HEK293 (cell line): Measurements from ENCODE around the gene ARRDC2.

Experiments used
- GFI1B ChIP-seq: fragments of 450-650 bp; formaldehyde crosslinking; IDR thresholded peaks from 2 replicates; pipeline ENCODE4 v1.5.1; 2016; ENCODE audit warnings: missing biosample characterization, missing genetic modification characterization
- GLIS1 ChIP-seq: fragments of 450-650 bp; formaldehyde crosslinking; IDR thresholded peaks from 2 replicates; pipeline ENCODE4 v1.5.1; 2016; ENCODE audit warnings: missing biosample characterization, missing genetic modification characterization
- HOXA7 ChIP-seq: sonication (generic); formaldehyde crosslinking; IDR thresholded peaks from 2 replicates; pipeline ENCODE4 v1.8.1; 2022; ENCODE audit warnings: missing genetic modification reagents, borderline replicate concordance
- KLF7 ChIP-seq: fragments of 450-650 bp; formaldehyde crosslinking; IDR thresholded peaks from 2 replicates; pipeline ENCODE4 v1.5.1; 2016; ENCODE audit warnings: missing biosample characterization, missing genetic modification characterization, borderline replicate concordance
- MEIS1 ChIP-seq: sonication (generic); formaldehyde crosslinking; IDR thresholded peaks from 2 replicates; pipeline ENCODE4 v1.8.1; 2022; ENCODE audit warnings: missing genetic modification reagents, mild to moderate bottlenecking, borderline replicate concordance
- OVOL3 ChIP-seq: fragments of 450-650 bp; formaldehyde crosslinking; IDR thresholded peaks from 2 replicates; pipeline ENCODE4 v1.5.1; 2016; ENCODE audit warnings: missing biosample characterization, missing genetic modification characterization
- PRDM1 ChIP-seq: fragments of 450-650 bp; formaldehyde crosslinking; IDR thresholded peaks from 2 replicates; pipeline ENCODE4; 2016; ENCODE audit warnings: missing biosample characterization, missing genetic modification characterization
- SCRT1 ChIP-seq: fragments of 450-650 bp; formaldehyde crosslinking; IDR thresholded peaks from 2 replicates; pipeline ENCODE4 v1.5.1; 2016; ENCODE audit warnings: missing biosample characterization, missing genetic modification characterization, borderline replicate concordance
- SP2 ChIP-seq: fragments of 450-650 bp; formaldehyde crosslinking; IDR thresholded peaks from 2 replicates; pipeline ENCODE4 v1.5.1; 2016; ENCODE audit warnings: missing biosample characterization, missing genetic modification characterization
- TCF7L2 ChIP-seq: IDR thresholded peaks from 2 replicates; pipeline ENCODE4 v1.6.1; 2011; ENCODE audit warnings: low read depth, mild to moderate bottlenecking, inconsistent platforms, low read length, moderate library complexity, borderline replicate concordance
- ZFP3 ChIP-seq: fragments of 450-650 bp; formaldehyde crosslinking; IDR thresholded peaks from 2 replicates; pipeline ENCODE4 v1.5.1; 2016; ENCODE audit warnings: low read depth, missing biosample characterization, missing genetic modification characterization
- ZNF114 ChIP-seq: fragments of 450-650 bp; formaldehyde crosslinking; IDR thresholded peaks from 2 replicates; pipeline ENCODE4 v1.5.0; 2017; ENCODE audit warnings: missing biosample characterization, missing genetic modification characterization
- ZNF138 ChIP-seq: fragments of 450-650 bp; formaldehyde crosslinking; IDR thresholded peaks from 2 replicates; pipeline ENCODE4 v1.5.1; 2016; ENCODE audit warnings: missing biosample characterization, missing genetic modification characterization, borderline replicate concordance
- ZNF169 ChIP-seq: fragments of 450-650 bp; formaldehyde crosslinking; IDR thresholded peaks from 2 replicates; pipeline ENCODE4 v1.5.1; 2016; ENCODE audit warnings: missing biosample characterization, missing genetic modification characterization
- ZNF184 ChIP-seq: fragments of 450-650 bp; IDR thresholded peaks from 2 replicates; pipeline ENCODE4 v1.5.1; 2018; ENCODE audit warnings: missing biosample characterization, mild to moderate bottlenecking, missing genetic modification characterization
- ZNF2 ChIP-seq: fragments of 450-650 bp; formaldehyde crosslinking; IDR thresholded peaks from 2 replicates; pipeline ENCODE4 v1.5.1; 2016; ENCODE audit warnings: missing biosample characterization, missing genetic modification characterization
- ZNF214 ChIP-seq: fragments of 450-650 bp; formaldehyde crosslinking; IDR thresholded peaks from 2 replicates; pipeline ENCODE4 v1.5.1; 2017; ENCODE audit warnings: missing biosample characterization, mild to moderate bottlenecking, missing genetic modification characterization, borderline replicate concordance
- ZNF221 ChIP-seq: fragments of 450-650 bp; formaldehyde crosslinking; IDR thresholded peaks from 2 replicates; pipeline ENCODE4 v1.5.1; 2017; ENCODE audit warnings: missing biosample characterization, missing genetic modification characterization, borderline replicate concordance
- ZNF239 ChIP-seq: fragments of 450-650 bp; formaldehyde crosslinking; IDR thresholded peaks from 2 replicates; pipeline ENCODE4 v1.5.1; 2016; ENCODE audit warnings: missing biosample characterization, missing genetic modification characterization
- ZNF24 ChIP-seq: fragments of 450-650 bp; formaldehyde crosslinking; IDR thresholded peaks from 2 replicates; pipeline ENCODE4 v1.5.1; 2016; ENCODE audit warnings: missing biosample characterization, missing genetic modification characterization
- ZNF248 ChIP-seq: fragments of 450-650 bp; formaldehyde crosslinking; IDR thresholded peaks from 2 replicates; pipeline ENCODE4 v1.5.1; 2017; ENCODE audit warnings: missing biosample characterization, missing genetic modification characterization
- ZNF426 ChIP-seq: fragments of 450-650 bp; formaldehyde crosslinking; IDR thresholded peaks from 2 replicates; pipeline ENCODE4 v1.5.1; 2017; ENCODE audit warnings: missing biosample characterization, missing genetic modification characterization, mild to moderate bottlenecking, inconsistent platforms, moderate library complexity
- ZNF433 ChIP-seq: fragments of 450-650 bp; formaldehyde crosslinking; IDR thresholded peaks from 2 replicates; pipeline ENCODE4 v1.5.1; 2016; ENCODE audit warnings: missing biosample characterization, missing genetic modification characterization, low read depth
- ZNF521 ChIP-seq: fragments of 450-650 bp; formaldehyde crosslinking; IDR thresholded peaks from 2 replicates; pipeline ENCODE4 v1.5.1; 2017; ENCODE audit warnings: missing biosample characterization, mild to moderate bottlenecking, missing genetic modification characterization
- ZNF549 ChIP-seq: fragments of 450-650 bp; IDR thresholded peaks from 2 replicates; pipeline ENCODE4 v1.5.1; 2018; ENCODE audit warnings: missing biosample characterization, missing genetic modification characterization, mild to moderate bottlenecking, inconsistent platforms, moderate library complexity
- ZNF571 ChIP-seq: fragments of 450-650 bp; formaldehyde crosslinking; IDR thresholded peaks from 2 replicates; pipeline ENCODE4 v1.5.0; 2017; ENCODE audit warnings: missing biosample characterization, missing genetic modification characterization
- ZNF600 ChIP-seq: fragments of 450-650 bp; formaldehyde crosslinking; IDR thresholded peaks from 2 replicates; pipeline ENCODE4 v1.5.1; 2016; ENCODE audit warnings: missing biosample characterization, missing genetic modification characterization
- ZNF610 ChIP-seq: fragments of 450-650 bp; formaldehyde crosslinking; IDR thresholded peaks from 2 replicates; pipeline ENCODE4 v1.5.1; 2016; ENCODE audit warnings: missing biosample characterization, missing genetic modification characterization, borderline replicate concordance
- ZNF623 ChIP-seq: fragments of 450-650 bp; formaldehyde crosslinking; IDR thresholded peaks from 2 replicates; pipeline ENCODE4 v1.5.1; 2016; ENCODE audit warnings: missing biosample characterization, missing genetic modification characterization
- ZNF654 ChIP-seq: fragments of 450-650 bp; formaldehyde crosslinking; IDR thresholded peaks from 2 replicates; pipeline ENCODE4 v1.5.1; 2016; ENCODE audit warnings: low read depth, missing biosample characterization, missing genetic modification characterization
- ZNF664 ChIP-seq: fragments of 450-650 bp; formaldehyde crosslinking; IDR thresholded peaks from 2 replicates; pipeline ENCODE4 v1.5.1; 2016; ENCODE audit warnings: missing biosample characterization, missing genetic modification characterization
- ZNF701 ChIP-seq: fragments of 450-650 bp; formaldehyde crosslinking; IDR thresholded peaks from 2 replicates; pipeline ENCODE4 v1.5.1; 2016; ENCODE audit warnings: missing biosample characterization, missing genetic modification characterization
- ZNF704 ChIP-seq: fragments of 450-650 bp; formaldehyde crosslinking; IDR thresholded peaks from 2 replicates; pipeline ENCODE4 v1.5.1; 2016; ENCODE audit warnings: missing biosample characterization, missing genetic modification characterization
- ZNF791 ChIP-seq: fragments of 450-650 bp; formaldehyde crosslinking; IDR thresholded peaks from 2 replicates; pipeline ENCODE4 v1.5.1; 2016; ENCODE audit warnings: missing biosample characterization, missing genetic modification characterization
- ZNF830 ChIP-seq: fragments of 450-650 bp; IDR thresholded peaks from 2 replicates; pipeline ENCODE4 v1.5.0; 2018; ENCODE audit warnings: missing biosample characterization, missing genetic modification characterization, low read depth, mild to moderate bottlenecking, moderate library complexity
- TF ChIP-seq, protein P1 (sequence below): fragments of 450-650 bp; formaldehyde crosslinking; IDR thresholded peaks from 2 replicates; pipeline ENCODE4 v1.5.1; 2016; ENCODE audit warnings: missing biosample characterization, missing genetic modification characterization
- TF ChIP-seq, protein P2 (sequence below): fragments of 450-650 bp; formaldehyde crosslinking; IDR thresholded peaks from 2 replicates; pipeline ENCODE4 v1.5.1; 2017; ENCODE audit warnings: missing biosample characterization, missing genetic modification characterization
- TF ChIP-seq, protein P3 (sequence below): fragments of 450-650 bp; formaldehyde crosslinking; optimal IDR thresholded peaks from 2 replicates; pipeline ENCODE3; 2016; ENCODE audit warnings: missing biosample characterization, mild to moderate bottlenecking, missing genetic modification characterization

Gene ARRDC2

GRCh38 chr19:18007044-18007916 lies 690 bp upstream of the ARRDC2 start (continued):
- TF ChIP-seq ZNF214 (tag by site-specific recombination) (no peak), GLIS1 (tag by site-specific recombination) (peak; percentile 66), ZNF169 (tag by site-specific recombination) (no peak), ZNF184 (no peak), PRDM1 (peak; percentile 96), ZNF2 (tag by site-specific recombination) (peak; percentile 92), ZNF704 (no peak), ZNF24 (tag by site-specific recombination) (no peak), ZNF830 (no peak), ZNF610 (tag by site-specific recombination) (no peak), SCRT1 (tag by site-specific recombination) (no peak), ZNF433 (tag by site-specific recombination) (no peak), ZNF701 (tag by site-specific recombination) (no peak), MEIS1 (no peak), ZNF114 (tag by site-specific recombination) (no peak), ZNF571 (no peak), HOXA7 (CRISPR knock-in tag) (no peak), ZNF239 (no peak), ZNF248 (tag by site-specific recombination) (no peak), ZNF791 (tag by site-specific recombination) (no peak), ZNF221 (tag by site-specific recombination) (no peak), ZNF623 (tag by site-specific recombination) (no peak), OVOL3 (no peak), ZNF654 (tag by site-specific recombination) (peak; percentile 91), KLF7 (tag by site-specific recombination) (no peak), ZNF600 (tag by site-specific recombination) (no peak; the same call in none of the 2 replicates), ZNF521 (no peak), ZNF549 (tag by site-specific recombination) (no peak), ZNF138 (tag by site-specific recombination) (no peak), GFI1B (tag by site-specific recombination) (no peak), SP2 (tag by site-specific recombination) (no peak), ZFP3 (tag by site-specific recombination) (no peak), ZNF664 (tag by site-specific recombination) (no peak), ZNF426 (tag by site-specific recombination) (no peak), TCF7L2 (no peak)
- TF ChIP-seq, protein P1, sequence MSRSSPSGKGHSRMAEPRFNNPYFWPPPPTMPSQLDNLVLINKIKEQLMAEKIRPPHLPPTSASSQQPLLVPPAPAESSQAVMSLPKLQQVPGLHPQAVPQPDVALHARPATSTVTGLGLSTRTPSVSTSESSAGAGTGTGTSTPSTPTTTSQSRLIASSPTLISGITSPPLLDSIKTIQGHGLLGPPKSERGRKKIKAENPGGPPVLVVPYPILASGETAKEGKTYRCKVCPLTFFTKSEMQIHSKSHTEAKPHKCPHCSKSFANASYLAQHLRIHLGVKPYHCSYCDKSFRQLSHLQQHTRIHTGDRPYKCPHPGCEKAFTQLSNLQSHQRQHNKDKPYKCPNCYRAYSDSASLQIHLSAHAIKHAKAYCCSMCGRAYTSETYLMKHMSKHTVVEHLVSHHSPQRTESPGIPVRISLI (tag by site-specific recombination) = no peak
- TF ChIP-seq, protein P2, sequence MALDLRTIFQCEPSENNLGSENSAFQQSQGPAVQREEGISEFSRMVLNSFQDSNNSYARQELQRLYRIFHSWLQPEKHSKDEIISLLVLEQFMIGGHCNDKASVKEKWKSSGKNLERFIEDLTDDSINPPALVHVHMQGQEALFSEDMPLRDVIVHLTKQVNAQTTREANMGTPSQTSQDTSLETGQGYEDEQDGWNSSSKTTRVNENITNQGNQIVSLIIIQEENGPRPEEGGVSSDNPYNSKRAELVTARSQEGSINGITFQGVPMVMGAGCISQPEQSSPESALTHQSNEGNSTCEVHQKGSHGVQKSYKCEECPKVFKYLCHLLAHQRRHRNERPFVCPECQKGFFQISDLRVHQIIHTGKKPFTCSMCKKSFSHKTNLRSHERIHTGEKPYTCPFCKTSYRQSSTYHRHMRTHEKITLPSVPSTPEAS (tag by site-specific recombination) = no peak
- TF ChIP-seq, protein P3, sequence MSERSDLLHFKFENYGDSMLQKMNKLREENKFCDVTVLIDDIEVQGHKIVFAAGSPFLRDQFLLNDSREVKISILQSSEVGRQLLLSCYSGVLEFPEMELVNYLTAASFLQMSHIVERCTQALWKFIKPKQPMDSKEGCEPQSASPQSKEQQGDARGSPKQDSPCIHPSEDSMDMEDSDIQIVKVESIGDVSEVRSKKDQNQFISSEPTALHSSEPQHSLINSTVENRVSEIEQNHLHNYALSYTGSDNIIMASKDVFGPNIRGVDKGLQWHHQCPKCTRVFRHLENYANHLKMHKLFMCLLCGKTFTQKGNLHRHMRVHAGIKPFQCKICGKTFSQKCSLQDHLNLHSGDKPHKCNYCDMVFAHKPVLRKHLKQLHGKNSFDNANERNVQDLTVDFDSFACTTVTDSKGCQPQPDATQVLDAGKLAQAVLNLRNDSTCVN (tag by site-specific recombination) = peak; percentile 40
